Mammary epithelial cell (primary cell): Measurements from ENCODE around the gene OR6B1.

Experiments used
- CTCF ChIP-seq, 2 donors: IDR thresholded peaks in 1 of 2; conservative IDR thresholded peaks in 1 of 2; 2 replicates each; pipeline ENCODE4 v1.5.1; 2011 to 2012; ENCODE audit warnings: inconsistent platforms in 2 of 2, low read length in 2 of 2, mild to moderate bottlenecking in 2 of 2, control low read depth in 1 of 2, low read depth in 1 of 2; ENCODE audit not compliant: insufficient read depth in 1 of 2; ENCODE audit errors: extremely low read depth in 1 of 2
- EZH2 ChIP-seq: IDR thresholded peaks from 2 replicates; pipeline ENCODE4 v1.6.1; 2012; ENCODE audit warnings: low read length, inconsistent platforms, borderline replicate concordance

GRCh38 chr7:144000020-144000419 is at the start of gene OR6B1:
- no peak for TF ChIP-seq CTCF (conservative IDR thresholded peaks at IDR 0.05 in 1 of 2, IDR thresholded peaks at IDR 0.05 in 1 of 2; ENCODE audit: extremely low read depth in 1 of 2, insufficient read depth in 1 of 2, low read depth in 1 of 2, low read length in 2 of 2)
- no peak for TF ChIP-seq EZH2
